Gastrocnemius medialis (tissue), 4 donors: ENCODE measurements around the gene SUPT3H.

Experiments used
- CTCF ChIP-seq, 5 experiments: fragments of 450-650 bp in 3 of 5; fragments of 200-600 bp in 2 of 5; sonication (generic) in 2 of 5; IDR thresholded peaks in 4 of 5; conservative IDR thresholded peaks in 1 of 5; 1 replicate in 4 of 5; 2 replicates in 1 of 5; pipeline ENCODE4 v1.5.1; 2016 to 2019; ENCODE audit warnings: antibody characterized with exemption in 5 of 5, mild to moderate bottlenecking in 3 of 5, moderate library complexity in 3 of 5
- POLR2A ChIP-seq, 2 donors: fragments of 450-650 bp; IDR thresholded peaks; one replicate each; pipeline ENCODE4 v1.6.1; 2017; ENCODE audit warnings: antibody characterized with exemption in 2 of 2, mild to moderate bottlenecking in 2 of 2, moderate library complexity in 2 of 2

DNA sequence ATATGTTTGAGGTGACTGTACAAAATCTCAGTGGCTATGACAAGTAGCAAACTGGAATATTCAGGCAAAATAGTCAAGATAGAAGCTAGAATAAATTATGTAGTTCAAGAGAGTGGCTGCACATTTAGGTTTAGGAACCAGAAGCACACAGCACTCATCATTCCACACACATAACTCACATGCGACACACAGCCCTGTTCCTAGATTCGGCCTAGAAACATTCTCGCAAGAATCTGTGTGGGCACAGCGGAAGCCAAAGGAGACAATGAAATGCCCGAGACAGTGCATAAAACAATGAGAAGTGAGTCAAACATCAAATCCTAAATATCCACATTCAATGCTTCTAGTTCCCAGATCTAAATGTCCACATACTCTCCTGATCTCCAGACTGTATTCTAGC, 9.5 kb upstream of the SUPT3H start:
- TF ChIP-seq CTCF (IDR thresholded peaks at IDR 0.05 in 4 of 5, conservative IDR thresholded peaks at IDR 0.05 in 1 of 5): no peak
- no peak for TF ChIP-seq POLR2A (IDR thresholded peaks at IDR 0.05)
